Colonic mucosa (tissue), 4 donors: Measurements from ENCODE around the gene TTC22. TPM values are rescaled to one million over a fixed set of nuclear protein-coding genes. Genes with fewer than 3 reads are reported as not detected.
A peak's percentile ranks its signal among the peaks of the same experiment; 100 is the strongest.

Experiments
- DNase-seq: peaks from one replicate; pipeline ENCODE4 v3.0.0-alpha.2; 2020
- H3K27ac ChIP-seq: fragments of 200-600 bp; one replicate; pipeline ENCODE4 v1.8.0; 2021
- H3K27me3 ChIP-seq: fragments of 200-600 bp; one replicate; pipeline ENCODE4 v1.8.0; 2021
- H3K36me3 ChIP-seq: fragments of 200-600 bp; one replicate; pipeline ENCODE4 v1.8.0; 2021
- H3K4me1 ChIP-seq: fragments of 200-600 bp; one replicate; pipeline ENCODE4 v1.8.0; 2021; ENCODE audit warnings: mild to moderate bottlenecking
- H3K4me3 ChIP-seq: fragments of 200-600 bp; one replicate; pipeline ENCODE4 v1.8.0; 2021
- H3K9ac ChIP-seq, 2 donors: one replicate each; pipeline ENCODE4 v1.7.0; 2013; ENCODE audit warnings: control low read depth in 2 of 2, low read depth in 2 of 2, low read length in 2 of 2
- H3K9me3 ChIP-seq: fragments of 200-600 bp; one replicate; pipeline ENCODE4 v1.8.0; 2021
- intact Hi-C: fragments of 100-400 bp; cut with DNase I; formaldehyde crosslinking; loops from one replicate; pipeline ENCODE4 v1.14.1; 2022
- total RNA-seq, 2 donors: library from RNA; stranded (reverse); fragmentation: NEBNext Ultra II Directional in 1 of 2; extraction: Animal tissue kit (Norgen Biotek cat#: 25700) in 1 of 2; gene quantifications; one replicate each; pipeline ENCODE4 v1.2.1, GENCODE V29; 2021
- TF ChIP-seq, protein P1 (sequence below): fragments of 200-600 bp; IDR thresholded peaks from one replicate; pipeline ENCODE4 v1.8.0; 2022; ENCODE audit warnings: antibody characterized with exemption, mild to moderate bottlenecking
- donor health status: healthy.
- donor health status: DM: no; HTN: no; CAD: no.
- donor health status: DM: no; HTN: no; CAD: no.

The TTC22 gene
- total RNA-seq, 2 donors from 2014 or later = 52.4 to 80.6 TPM

DNA sequence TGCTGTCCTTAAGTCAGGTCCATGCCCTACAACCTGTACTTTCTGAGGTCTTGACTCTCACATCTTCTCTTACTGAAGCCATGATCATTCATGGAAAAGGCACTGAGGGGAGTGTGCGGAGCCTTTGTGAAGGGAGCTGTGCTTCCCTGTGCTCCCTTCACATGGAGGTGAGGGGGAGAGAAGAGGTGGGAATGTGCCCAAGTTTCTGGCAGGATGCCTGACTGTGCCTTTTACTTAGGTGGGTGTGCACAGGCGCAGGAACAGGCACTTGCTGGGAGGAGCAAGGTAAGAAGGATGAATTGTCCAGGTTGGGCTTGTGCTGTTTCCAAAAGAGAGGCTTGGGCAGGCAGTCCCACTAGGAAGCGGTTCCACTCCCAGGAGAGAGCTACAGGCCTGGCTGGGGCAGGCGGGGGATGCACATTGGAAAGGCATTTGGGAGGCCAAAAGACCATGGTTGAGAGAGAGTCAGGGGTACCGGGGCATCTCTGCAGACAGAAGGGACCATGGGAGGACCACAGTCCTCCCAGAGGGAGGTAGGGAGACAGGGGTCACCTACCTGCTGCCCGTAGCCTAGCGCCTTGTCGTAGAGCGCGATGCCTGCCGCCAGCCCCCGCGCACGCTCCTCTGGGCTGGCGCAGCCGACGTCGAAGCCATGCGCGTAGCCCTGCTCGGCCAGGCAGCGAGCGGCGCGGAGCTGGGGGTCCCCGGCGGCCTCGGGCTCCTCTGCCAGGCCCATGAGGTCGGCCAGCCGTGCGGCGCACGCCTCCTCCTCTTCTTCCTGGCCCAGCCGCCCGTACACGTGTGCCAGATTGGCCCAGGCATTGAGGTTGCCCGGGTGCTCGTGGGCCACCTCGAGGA lies 853 bp downstream of the TTC22 start:
- no peaks in the 10 kb centered on the region for H3K9me3 ChIP-seq
- peak overlapping the region; percentile 60 to 65 for H3K9ac ChIP-seq
- H3K27me3 ChIP-seq = no peaks in the 10 kb centered on the region
- H3K4me3 ChIP-seq = peak overlapping the region; percentile 67
- no peak for DNase-seq
- intact Hi-C loops = loop anchor here (10.0 kb wide), 1 partner anchor 735 kb away; no protein-coding TSS in a partner anchor
- H3K27ac ChIP-seq = peak overlapping the region; percentile 87
- H3K4me1 ChIP-seq = peaks cover 35% of the 10 kb centered on the region
- H3K36me3 ChIP-seq = no peaks in the 10 kb centered on the region
- TF ChIP-seq, protein P1, sequence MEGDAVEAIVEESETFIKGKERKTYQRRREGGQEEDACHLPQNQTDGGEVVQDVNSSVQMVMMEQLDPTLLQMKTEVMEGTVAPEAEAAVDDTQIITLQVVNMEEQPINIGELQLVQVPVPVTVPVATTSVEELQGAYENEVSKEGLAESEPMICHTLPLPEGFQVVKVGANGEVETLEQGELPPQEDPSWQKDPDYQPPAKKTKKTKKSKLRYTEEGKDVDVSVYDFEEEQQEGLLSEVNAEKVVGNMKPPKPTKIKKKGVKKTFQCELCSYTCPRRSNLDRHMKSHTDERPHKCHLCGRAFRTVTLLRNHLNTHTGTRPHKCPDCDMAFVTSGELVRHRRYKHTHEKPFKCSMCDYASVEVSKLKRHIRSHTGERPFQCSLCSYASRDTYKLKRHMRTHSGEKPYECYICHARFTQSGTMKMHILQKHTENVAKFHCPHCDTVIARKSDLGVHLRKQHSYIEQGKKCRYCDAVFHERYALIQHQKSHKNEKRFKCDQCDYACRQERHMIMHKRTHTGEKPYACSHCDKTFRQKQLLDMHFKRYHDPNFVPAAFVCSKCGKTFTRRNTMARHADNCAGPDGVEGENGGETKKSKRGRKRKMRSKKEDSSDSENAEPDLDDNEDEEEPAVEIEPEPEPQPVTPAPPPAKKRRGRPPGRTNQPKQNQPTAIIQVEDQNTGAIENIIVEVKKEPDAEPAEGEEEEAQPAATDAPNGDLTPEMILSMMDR = no peak

DNA sequence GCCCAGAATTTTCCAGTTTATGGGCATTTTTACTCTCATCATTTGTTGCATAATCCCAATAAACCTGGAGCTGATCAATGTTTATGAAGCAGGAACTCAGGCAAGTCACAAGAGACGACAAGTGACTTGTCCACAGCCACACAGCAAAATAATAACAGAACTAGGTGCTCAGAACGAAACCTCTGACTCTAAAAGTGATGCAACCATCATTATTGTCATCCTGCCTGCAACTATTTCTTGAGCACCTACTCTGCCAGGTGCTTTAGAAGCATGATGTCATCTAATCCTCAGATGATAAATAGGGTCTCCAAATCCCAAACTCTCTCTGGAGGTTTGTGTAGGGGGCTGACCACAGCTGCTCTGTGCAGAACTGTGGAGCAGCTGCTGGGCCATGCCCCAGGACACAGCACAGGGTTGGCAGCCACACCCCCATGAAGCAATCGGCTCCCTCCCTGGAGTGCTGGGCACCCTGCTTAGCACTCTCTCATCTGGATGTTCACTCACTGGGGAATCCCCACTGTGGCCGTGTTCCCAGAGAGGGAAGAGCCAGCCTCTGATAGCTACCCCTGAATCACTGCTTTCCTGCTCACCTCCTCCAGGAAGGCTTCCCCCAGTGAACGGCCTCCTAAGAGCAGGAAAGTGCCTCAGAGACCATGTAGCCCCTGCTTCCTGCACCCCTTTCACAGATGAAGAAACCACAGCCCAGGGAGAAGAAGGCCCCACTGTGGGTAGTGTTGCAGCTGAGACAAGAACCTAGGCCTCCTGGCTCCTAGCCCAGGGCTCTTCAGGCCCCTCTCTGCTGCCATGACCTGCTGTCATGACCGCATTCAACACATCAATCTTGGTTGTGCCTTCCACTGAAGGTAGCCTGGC lies 2.1 kb downstream of the TTC22 start:
- Histone ChIP-seq H3K9me3 (no peaks in the 10 kb centered on the region), H3K4me3 (peak overlapping the region; percentile 67), H3K27me3 (no peaks in the 10 kb centered on the region), H3K27ac (peak overlapping the region; percentile 87), H3K36me3 (no peaks in the 10 kb centered on the region), H3K4me1 (peaks cover 39% of the 10 kb centered on the region), H3K9ac (peak overlapping the region; percentile 60 to 65)
- peak; percentile 73 for DNase-seq
- TF ChIP-seq, protein P1 = no peak
- intact Hi-C loops = no loop called here

DNA sequence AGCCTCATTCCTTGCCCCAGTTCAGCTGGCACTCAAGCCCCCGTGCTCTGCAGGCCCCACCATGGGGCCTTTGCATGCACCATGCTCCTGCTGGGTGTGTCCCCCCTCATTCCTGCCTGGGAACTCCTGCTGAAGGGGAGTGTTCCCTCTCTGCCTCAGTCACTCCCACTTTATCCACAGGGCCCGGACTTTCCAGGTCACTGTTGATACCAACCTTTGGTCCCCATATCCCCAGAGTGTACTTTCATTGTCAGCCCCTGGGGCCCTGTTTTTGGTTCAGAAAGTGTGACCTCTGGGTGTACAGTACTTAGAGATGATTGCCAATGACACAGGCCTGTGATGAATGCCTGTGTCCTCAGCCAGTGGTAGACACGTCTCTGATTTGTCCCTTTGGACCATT lies 2.9 kb downstream of the TTC22 start:
- no peaks in the 10 kb centered on the region for H3K9me3 ChIP-seq
- H3K9ac ChIP-seq = peak overlapping the region in 1 of 2 donors; percentile 60
- DNase-seq = peak; percentile 69
- peaks cover 43% of the 10 kb centered on the region for H3K4me1 ChIP-seq
- TF ChIP-seq, protein P1 = no peak
- intact Hi-C loops = no loop called here
- no peaks in the 10 kb centered on the region for H3K27me3 ChIP-seq
- no peaks in the 10 kb centered on the region for H3K36me3 ChIP-seq
- no peak overlapping the region for H3K4me3 ChIP-seq
- peak overlapping the region; percentile 87 for H3K27ac ChIP-seq

DNA sequence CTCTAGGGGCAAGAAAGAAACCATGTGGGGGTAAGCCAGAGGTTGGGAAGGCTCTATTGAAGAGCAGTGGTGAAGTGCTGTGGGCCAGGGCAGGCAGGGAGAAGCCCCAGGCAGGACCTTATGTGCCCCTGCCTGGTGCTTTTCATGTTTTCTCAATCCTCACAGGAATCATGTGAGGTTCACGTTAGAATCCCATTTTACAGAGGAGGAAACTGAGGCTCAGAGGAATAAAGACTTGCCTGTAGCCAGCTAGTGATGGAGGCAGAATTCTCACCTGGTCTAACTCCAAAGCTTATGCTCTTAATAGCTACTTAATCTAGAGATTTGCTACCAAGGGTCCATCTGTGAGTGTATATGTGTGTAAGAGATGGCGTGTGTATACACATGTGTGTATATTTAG lies 4.2 kb downstream of the TTC22 start:
- peak overlapping the region; percentile 87 for H3K27ac ChIP-seq
- H3K4me1 ChIP-seq = peaks cover 42% of the 10 kb centered on the region
- H3K9ac ChIP-seq = peak overlapping the region in 1 of 2 donors; percentile 79
- no peaks in the 10 kb centered on the region for H3K27me3 ChIP-seq
- H3K36me3 ChIP-seq = no peaks in the 10 kb centered on the region
- H3K9me3 ChIP-seq = no peaks in the 10 kb centered on the region
- TF ChIP-seq, protein P1 = no peak
- no peak overlapping the region for H3K4me3 ChIP-seq
- intact Hi-C loops = no loop called here
- DNase-seq = no peak

DNA sequence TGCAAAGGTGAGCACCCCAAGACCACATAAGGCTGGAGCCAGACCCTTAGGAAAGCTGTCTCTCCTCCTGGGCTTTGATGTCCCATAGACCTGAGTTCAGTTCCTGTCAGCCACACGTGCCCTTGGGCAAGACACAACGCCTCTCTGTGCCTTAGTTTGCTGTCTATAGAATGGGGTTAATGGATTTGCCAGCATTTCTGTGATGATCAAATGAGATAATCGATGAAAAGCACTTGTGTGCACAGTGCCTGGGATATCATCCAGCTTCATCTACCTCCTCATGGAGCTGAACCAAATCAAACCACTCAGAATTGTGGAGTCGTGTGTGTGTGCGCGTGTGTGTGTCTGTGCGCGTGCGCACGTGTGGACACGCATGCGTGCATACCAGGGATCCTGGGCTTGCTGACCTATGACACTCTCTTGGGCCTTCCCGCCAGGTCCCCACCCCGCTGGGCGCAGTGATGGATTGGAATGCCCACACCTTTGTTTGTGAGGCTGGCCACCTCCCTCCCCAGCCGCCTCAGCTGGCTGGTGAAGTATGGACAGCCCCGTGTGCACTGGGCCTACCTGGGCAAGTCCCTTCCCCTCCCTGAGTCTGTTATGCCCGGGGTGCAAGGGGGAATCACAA lies 5.2 kb downstream of the TTC22 start:
- no peak overlapping the region for H3K4me3 ChIP-seq
- intact Hi-C loops = no loop called here
- DNase-seq = peak; percentile 92
- H3K27me3 ChIP-seq = no peaks in the 10 kb centered on the region
- peak overlapping the region; percentile 87 for H3K27ac ChIP-seq
- TF ChIP-seq, protein P1 = no peak
- peak overlapping the region in 1 of 2 donors; percentile 84 for H3K9ac ChIP-seq
- peaks cover 38% of the 10 kb centered on the region for H3K4me1 ChIP-seq
- H3K9me3 ChIP-seq = no peaks in the 10 kb centered on the region
- H3K36me3 ChIP-seq = no peaks in the 10 kb centered on the region
